NCI-H526 treated with DMSO at 0.1 percent for 48 hours (cell line): ENCODE measurements around the gene FTO.
"Not testable (repeated sequence)": the region's sequence is repeated elsewhere in the genome, so short reads cannot be mapped to it uniquely, and the experiment has no call there.

Source experiments
- DNase-seq: peaks from one replicate; lab custom pipeline; 2025; lab: John Stamatoyannopoulos, UW

The FTO gene

DNA sequence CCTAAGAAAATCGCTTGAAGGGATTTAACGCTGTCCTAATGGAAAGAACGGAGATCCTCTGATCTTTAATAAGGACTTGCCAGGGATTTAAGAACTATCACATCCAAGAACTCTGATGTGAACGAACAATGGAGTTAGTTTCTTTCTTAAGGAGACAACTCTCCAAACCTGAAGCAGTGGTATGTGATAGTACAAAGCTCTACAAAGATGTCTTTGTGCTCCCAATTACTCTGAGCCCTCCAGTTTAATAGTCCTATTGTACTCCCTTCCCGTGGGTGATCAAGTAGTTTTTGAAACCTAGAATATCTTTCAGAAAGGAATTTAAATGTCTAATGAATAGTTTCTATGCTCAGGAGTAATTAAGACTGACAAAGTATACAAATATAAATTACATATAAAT lies 123.8 kb downstream of the FTO start:
- DNase-seq, result no peak

DNA sequence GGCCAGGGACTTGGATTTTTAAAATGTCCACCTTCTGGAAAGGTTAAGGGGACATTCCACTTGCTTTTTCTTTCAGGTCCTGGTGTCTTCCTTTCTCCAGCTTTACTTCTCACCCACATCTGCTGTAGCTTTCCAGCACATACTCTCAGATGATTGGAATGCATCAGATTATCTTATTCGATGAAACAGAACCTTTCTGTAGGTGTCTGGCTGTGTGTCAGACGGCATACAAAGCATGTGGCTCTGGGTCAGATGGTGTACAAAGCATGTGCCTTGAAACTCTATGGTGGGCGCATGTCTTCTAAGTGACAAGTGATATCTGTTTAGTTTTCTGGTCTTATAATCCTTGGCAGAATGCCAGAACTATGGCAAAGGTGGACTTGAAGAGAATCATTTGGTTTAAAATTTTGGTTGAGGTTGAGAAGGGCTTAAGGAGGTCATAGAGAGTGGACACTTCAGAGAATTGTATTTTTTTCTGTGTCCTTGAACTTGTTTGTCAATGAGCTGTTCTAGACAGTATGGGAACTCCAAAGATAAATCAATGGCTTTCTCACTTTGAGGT lies 125.3 kb downstream of the FTO start:
- no peak for DNase-seq

DNA sequence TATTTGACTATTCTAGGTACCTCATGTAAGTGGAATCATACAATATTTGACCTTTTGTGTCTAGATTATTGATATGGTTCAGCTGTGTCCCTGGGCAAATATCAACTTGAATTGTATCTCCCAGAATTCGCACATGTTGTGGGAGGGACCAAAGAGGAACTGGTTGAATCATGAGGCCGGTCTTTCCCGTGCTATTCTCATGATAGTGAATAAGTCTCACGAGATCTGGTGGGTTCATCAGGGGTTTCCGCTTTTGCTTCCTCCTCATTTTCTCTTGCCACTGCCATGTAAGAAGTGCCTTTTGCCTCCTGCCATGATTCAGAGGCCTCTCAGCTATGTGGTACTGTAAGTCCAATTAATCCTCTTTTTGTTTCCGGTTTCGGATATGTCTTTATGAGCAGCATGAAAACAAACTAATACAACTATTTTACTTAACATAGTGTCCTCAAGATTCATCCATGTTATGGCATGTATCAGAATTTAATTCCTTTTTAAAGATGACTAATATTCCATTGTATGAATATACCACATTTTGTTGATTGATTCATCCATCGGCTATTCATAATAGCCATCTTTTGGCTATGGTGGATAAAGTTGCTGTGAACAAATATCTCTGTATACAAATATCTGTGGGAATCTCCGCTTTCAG lies 129.1 kb downstream of the FTO start:
- no peak for DNase-seq

DNA sequence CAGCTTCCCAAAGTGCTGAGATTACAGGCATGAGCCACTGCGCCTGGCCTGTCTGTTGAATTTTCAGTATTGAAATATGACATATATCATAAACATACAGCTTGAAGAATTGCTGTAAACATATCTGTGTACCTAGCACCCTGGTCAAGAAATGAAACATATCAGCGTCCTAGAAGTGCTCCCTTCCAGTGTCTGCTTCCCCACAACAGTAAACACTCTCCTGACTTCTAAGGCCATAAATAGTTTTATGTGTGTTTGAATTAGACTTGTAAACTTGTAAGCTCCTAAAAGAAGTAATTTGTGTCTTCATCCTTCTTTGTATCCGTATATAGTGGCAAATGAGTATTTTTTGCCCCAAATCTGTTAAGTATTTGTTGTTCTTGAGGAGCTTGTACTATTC lies 132.2 kb downstream of the FTO start:
- no peak for DNase-seq

DNA sequence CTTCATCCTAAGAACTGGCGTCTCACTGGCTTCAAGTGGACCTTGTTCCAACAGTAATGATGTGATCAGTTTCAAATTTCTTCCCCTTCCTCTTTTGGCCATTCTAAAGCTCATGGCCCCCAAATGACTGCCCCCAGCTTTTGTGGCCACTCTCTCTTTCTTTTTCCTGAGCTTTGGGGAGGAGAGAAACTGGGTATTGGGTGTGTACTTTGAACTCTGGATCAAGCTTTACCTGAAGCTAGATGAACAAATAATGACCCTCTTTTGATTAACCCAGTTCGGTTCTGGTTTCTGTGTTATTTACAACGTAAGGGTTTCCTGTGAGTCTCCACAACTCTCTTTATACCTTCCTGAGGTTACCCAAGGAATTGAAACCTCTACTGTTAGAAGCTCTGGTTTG lies 132.7 kb downstream of the FTO start:
- DNase-seq, result no peak

DNA sequence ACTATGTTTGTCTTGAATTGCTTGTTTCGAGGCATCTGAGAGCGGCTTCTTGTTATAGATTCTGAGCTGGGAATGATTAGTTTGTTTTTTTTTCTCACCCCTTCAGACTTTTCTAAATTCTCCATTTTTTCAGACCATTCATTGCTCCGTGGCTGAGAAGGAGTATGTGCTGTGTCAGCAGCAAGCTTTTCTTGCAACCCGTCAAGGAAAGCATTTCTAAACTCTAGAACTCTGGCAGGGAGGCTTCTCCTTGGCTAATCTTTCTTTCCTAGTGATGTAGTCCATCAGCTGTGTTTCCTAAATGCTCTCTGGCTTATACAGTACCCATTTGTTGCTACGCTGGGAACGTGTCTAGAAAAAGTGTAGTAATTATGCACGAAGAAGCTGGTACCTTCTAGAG lies 133.5 kb downstream of the FTO start:
- DNase-seq, result no peak

DNA sequence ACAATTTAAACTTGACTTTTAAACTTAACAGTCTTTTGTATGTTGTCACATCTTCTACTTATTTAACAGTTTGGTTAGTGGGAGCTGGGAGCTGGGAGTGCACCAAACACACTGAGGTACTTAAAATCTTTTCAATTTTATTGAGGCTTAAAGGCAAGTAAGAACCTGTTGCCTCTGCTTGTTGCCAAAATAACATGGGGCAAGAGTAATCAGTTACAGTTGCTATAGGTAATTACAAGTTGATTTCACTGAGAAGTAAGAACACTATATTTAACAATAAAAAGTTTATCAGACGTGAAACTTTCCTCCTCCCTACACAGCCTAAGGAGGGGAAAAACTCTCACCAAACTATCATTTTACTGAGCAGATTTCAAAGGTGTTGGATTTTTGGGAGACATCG lies 135.2 kb downstream of the FTO start:
- no peak for DNase-seq

DNA sequence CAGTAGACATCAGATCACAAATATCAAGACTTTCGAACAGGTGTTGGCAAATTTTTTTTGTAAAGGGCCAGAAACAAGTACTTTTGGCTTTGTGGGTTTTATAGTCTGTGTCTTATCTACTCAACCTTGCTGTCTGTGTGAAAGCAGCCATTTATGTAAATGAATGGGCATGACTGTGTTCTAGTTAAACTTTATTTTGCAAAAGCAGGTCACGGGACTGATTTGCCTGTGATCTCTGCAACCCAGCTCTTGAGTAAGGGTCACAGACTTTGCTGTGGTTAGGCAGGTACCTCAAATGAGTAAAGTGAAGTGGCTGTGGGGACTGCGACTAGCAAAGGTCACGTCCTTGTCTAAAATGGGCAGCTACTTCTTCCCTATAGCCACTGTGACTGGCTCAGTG lies 136.5 kb downstream of the FTO start:
- DNase-seq, result peak; percentile 5

DNA sequence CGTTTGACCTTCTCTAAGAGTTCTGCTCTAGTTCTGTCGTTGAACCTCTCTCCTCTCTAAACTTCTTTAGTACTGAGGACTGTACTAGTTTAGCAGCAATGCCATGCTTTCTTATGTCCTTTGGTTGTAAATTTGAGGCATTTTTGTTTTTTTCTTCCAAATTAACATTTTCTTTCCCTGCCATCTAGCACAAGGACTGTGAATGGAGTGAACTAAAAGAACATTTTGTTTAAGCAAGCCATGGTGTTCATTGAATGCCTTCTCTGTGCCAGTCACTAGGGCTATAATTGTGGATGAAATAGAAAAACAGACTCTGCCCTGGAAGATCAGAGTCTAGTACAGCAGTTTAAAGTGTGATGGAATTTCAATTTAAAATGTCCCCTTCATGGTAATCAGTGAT lies 137.9 kb downstream of the FTO start:
- DNase-seq, result no peak

DNA sequence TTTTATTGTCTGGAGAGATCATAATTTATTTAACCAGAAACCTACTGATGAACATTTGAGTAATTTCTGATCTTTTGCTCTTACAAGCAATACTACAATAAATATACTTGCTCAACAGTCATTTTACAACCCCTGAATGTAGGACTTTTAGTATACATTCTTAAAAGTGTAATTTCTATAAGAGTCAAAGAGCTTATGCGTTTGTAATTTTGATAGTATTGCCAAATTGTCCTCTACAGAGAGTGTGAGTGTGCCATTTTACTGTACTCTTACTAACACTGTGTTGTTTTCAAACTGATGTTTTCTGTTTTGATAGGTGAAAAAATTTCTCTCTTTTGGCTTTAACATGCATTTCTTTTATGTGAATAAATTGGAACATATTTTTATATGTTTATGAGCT lies 139.1 kb downstream of the FTO start:
- DNase-seq, result no peak

DNA sequence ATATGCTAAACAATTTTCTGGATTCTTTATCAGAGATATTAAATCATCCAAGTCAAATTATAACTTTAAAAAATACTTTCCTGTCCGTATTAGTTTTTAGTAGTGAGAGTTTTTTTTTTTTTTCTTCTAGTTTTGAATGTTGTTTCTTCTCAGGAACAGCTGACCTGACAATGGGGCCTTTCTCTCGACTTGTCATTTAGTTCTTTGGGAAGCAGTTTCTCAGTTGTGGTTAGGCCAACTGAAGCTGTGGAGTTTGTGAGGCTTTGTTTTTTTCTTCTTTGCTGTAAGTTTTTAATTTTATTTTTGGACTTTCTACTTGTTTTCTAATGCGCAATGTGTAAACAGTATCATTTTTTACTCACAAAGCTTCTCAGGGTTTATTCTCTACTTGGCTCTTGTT lies 140.8 kb downstream of the FTO start:
- DNase-seq, result no peak

DNA sequence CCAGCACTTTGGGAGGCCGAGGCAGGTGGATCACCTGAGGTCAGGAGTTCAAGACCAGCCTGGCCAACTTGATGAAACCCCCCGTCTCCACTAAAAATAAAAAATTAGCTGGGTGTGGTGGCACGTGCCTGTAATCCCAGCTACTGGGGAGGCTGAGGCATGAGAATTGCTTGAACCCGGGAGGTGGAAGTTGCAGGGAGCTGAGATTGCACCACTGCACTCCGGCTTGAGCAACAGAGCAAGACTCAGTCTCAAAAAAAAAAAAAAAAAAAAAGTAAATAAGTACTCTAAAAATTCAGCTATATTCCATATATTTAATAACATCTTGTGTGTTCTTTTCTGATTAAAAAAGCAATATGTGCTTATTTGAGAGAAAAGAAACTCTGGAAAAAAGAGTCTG lies 142.6 kb downstream of the FTO start:
- not testable (repeated sequence) for DNase-seq

DNA sequence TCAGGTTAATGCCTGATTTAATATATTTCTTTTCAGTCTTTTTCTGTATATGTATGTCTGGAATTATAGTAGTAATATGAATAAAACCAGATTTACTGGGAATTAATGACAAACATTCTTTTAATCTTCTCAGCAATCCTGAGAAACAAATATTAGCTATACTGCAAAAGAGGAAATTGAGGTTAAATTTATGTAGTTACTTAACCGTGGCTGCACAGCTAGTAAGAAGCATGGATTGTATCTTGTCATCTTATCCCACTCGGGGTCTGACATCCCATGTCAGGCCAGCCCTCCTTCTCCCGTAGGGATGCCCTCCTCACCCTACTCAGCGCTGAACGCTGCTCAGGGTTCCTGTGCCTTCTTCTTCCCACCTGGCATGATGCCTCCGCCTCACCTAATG lies 143.0 kb downstream of the FTO start:
- no peak for DNase-seq

DNA sequence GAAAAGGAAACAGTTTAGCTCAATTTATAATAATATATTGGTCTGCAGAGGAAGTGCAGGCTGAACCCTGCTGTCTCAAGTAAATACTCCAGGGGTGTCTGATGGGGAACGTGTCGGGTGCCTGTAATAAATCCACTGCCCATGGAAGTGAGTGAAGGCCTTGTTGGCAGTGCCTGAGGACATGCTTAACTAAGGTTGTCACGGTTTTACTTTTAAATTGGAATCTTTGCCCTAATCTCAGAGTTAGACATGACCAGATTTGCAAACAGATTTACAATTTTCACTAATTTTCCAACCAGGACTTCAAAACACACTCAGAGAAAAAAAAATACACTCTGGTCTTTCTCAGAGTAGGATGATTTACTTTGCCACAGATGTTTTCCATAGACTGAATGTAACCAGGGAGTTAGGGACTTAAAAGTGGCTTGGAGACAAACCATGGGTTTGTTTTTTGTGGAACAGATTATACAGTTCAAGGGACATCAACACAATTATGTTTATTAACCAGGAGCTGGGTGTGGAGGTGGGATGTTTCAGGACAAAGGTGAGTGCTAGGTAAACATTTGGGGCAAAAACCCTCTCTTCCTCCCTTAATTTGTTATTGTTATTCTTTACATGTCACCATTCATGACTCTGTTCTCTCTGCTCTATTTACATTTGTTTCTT lies 144.5 kb downstream of the FTO start:
- no peak for DNase-seq

DNA sequence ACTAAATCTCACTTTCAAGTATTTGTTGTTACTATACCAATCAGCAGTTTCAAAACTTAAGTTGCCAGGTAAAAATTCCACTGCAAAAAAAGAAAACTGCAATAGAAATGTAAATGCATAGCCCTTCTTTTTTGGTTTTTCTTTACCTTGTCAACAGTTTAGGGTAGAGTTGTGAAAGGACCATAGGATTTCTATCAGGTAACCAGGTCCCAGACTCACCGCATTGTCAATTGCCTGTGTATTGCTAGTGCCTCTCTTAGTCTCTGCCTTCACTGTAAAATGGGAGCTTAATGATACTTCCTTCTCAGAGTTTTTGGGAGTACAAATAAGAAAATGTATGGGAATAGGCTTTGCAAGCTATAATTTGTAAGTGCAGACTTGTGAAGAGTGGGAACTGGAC lies 145.0 kb downstream of the FTO start:
- no peak for DNase-seq

DNA sequence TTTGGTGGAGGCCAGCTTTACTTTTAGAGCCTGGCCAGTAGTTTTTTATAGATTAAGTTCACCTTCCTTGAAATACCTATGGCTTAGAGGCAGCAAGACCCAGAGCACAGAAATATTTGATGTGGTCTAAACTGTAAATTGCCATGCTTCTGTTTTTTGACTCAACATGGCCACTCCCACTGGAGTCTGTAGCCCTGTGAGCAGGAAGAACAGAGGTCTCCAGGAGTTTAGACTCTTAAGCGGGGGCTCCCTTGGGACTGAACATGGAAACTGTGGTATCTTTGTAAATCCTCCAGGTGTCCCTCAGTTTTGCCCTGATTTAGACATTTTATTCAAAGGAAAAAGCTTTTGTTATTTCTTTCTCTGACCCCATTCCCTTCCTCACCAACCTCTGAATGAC lies 145.6 kb downstream of the FTO start:
- DNase-seq, result no peak

DNA sequence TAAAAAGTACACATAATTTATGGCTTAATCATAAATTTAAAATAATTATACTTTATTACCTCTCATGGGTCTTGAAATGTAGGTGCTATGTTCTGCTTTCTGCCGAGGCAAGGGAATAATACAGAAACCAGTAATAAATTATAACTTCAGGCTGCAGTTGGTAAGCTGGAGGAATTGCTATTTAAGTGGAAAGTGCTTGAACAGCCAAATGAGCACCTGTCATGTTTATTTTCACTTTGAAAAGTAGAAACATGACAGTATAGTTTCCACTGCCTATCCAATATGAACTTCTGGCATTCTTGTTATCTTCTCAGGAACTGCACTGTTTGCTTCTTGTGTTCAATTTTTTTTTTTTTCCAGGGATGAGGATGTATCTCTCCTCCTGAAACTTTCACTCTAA lies 146.0 kb downstream of the FTO start:
- peak; percentile 12 for DNase-seq

DNA sequence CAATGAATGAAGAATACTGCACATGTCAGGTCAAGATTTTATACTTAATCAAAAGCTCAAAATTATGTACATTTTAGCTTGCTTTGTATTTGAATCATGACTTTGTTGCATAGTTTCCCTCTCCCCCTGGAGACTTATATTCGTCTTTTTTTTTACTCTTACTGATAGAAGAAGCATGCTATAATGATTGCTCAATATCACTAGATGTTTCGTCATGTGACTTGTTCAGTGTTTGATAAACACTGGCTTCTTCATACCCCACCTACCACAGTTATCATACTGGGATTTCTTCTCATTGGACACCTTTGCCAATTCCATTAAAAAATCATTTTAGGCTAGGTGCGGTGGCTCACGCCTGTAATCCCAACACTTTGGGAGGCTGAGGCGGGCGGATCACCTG lies 148.7 kb downstream of the FTO start:
- no peak for DNase-seq

DNA sequence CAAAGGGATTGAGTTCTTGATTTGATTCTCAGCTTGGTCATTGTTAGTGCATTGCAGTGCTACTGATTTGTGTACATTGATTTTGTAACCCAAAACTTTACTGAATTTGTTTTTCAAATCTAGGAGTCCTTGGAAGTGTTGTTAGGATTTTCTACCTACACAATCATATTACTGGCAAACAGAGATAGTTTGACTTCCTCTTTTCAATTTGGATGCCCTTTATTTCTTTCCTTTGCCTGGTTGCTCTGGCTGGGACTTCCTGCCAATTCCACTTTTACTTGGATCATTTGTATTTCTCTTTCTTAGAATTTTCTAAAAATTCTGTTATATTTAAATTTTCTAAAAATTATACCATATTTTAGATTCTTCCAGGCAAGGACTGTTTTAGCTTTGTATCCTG lies 151.1 kb downstream of the FTO start:
- DNase-seq, result no peak

DNA sequence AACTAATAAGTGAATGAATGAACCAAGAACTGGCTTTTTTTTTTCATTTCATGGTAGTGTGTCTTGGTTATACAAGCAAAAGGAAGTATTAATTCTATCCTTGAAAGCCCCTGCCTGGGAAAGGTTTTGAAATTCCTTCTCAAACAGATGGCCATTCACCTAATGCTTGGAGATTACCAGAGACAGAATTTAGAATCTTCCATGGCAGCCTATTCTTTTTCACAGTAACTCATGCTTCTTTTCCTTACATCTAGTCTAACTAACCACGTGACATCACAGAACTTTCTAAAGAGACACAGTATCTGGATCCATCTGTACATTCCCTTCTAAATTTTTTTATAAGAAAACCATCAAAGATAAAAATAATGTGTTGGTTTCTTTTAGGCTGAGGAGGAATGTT lies 151.6 kb downstream of the FTO start:
- no peak for DNase-seq

DNA sequence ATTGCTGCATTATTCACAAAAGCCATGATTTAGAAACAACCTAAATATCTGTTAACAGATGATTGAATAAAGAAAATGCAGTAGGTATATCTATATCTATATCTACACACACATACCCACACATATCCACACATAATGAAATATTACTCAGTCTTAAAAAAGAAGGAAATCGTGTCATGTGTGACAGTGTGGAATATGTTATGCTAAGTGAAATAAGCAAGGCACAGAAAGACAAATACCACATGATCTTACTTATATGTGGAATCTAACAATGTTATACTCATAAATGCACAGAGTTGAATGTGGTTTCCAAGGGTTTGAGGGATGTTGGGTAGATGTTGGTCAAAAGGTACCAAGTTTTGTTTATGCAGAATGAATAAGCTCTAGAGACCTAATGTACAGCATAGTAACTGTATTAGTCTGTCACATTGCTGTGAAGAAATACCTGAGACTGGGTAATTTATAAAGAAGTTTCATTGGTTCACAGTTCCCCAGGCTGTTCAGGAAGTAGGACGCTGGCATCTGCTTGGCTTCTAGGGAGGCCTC lies 156.1 kb downstream of the FTO start:
- DNase-seq, result no peak

DNA sequence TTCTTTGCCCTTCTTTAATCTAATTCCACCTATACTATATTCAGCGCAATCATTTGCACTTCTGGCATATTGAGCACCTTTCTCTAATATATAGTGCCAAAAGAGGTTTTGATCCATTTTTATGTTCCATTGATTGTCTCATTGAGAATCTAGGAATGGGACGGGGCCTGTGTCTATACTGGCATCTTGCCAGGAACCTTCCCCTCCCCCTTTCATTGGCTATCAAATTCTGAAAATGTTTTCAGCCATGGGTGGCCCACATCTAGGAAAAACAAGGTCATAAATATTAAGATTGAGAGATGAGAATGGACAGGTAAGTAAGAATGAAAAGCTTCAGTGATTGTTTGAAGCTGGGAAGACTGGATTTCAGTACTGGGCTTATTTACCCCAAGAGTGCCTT lies 159.9 kb downstream of the FTO start:
- no peak for DNase-seq

DNA sequence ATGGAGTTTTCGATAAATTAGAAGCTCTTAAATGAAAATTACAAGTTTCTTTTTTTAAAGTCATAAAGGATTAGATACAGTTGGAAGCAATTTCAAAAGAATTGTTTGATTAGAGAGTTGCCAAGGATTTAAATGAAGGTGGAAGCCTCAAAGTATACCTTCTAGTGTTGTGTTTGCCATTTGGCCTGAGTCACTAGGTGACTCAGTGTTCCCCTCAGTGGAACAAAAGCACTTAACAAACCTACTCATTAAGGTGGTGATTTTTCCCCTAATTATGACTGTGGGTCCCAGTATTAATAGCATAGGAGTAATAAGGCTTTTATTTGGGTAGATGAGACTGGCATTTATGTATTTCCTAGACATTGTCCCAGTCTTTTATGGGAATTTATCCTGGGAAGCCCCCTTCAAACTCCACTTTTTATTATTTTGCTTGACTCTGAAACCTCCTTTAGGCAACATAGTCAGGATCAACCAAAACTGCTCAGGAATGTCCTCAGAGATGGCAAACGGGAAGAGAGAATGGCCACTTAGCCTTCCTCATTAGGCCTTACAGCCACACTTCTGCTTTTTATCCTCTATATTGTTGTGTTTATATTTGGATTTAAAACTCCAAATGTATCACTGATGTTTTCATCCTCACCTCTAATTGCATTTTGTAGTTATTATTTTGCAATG lies 161.0 kb downstream of the FTO start:
- no peak for DNase-seq
